Epithelial cell of prostate (primary cell): Measurements from ENCODE around the gene PLCL1.

Experiments
- DNase-seq: peaks from one replicate; pipeline ENCODE4 v3.0.0-alpha.2; 2011; ENCODE audit warnings: low read depth, low spot score
- H3K27ac ChIP-seq: fragments of 450-650 bp; 2 replicates; pipeline ENCODE4 v1.5.1; 2017; ENCODE audit warnings: mild to moderate bottlenecking

The PLCL1 gene

DNA sequence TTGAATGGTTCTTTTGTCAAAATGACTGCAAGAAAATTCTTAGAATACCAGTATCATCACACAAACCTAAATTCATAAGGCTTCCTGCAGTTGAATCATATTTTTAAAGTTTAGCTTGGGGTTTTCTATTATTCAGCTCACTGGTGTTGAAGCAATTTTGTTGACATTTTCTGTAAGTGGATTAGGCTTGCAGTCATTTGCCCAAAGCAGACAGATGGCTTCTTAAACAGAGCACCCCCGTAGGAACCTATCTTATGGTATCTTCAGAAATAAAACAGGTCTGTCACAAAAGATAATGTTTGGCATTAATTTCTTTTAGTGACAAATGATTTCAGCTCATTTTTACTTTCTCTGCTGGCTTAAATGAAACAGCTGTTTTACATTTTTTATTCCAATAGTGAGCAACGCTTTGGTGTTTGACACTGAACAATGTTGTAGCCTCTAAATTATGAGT is 331.1 kb downstream of the PLCL1 start:
- DNase-seq, result no peak
- H3K27ac ChIP-seq, result no peak overlapping the region

DNA sequence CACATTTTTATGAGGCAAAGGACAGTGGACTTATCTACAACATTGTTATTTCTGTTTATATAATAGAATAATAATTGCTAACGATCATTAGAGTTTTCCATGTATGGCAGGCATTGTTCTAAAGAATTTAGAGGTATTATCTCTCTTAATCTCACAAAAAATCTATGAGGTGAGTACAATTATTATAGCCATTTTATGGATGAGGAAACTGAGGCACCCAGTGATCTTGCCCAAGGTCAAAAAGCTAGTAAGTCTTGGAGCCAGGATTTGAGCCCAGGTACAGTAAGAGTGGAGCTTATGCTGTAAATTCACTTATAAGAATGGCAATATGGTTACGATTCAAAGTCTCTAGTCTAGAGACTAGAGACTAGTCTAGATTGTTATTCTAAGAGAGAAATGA is 331.7 kb downstream of the PLCL1 start:
- H3K27ac ChIP-seq, result no peak overlapping the region
- no peak for DNase-seq

DNA sequence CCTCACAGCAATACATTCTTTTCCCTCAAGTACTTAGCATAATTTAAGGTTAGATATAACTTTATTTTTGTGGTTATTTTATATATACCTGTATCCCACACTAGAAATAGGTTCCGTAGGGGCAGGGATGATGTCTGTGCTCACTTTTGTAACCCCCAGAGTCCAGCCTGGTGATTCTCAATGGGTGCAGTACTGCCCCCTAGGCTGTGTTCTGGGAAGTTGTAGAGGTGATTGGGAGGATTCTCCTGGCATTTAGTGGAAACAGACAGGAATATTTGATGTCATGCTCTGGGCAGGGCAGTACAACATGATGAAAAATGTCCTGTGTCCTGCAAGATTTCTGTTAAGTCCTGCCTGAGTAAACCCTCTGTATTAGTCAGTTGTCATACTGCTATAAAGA is 333.3 kb downstream of the PLCL1 start:
- no peak for DNase-seq
- H3K27ac ChIP-seq, result no peak overlapping the region

DNA sequence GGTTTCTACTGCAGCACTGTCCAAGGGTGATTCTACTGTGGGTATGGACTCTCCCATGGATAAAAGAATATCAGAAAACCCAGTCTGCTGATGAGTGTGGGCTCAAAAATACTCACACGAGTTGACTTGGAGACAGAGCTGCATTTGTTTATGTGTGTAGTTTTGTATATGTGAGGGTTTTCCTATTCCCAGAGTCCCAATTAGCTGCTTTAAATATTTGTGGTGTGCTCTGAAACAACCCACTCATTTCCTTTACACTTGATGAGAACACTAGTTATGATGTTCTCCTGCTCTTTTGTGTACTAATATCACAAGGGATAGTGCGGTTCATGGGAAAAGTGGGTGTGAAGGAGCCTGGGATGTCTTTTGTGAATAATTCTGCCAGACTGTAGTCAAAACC is 337.3 kb downstream of the PLCL1 start:
- H3K27ac ChIP-seq, result no peak overlapping the region
- DNase-seq, result no peak

DNA sequence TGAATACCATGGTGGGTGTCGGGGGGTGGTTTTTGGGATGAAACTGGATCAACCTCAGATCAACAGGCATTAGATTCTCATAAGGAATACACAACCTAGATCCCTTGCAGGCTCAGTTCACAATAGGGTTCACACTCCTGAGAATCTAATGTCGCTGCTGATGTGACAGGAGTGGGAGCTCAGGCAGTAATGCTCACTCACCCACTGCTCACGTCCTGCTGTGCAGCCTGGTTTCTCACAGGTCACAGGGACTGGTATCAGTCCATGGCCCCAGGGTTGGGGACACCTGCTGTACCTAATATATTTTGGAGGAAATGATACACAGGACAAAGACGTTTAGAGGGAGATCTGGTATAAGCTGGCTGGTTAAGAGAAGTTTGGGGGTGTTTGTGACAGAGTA is 338.8 kb downstream of the PLCL1 start:
- H3K27ac ChIP-seq, result no peak overlapping the region
- DNase-seq, result no peak

GRCh38 chr2:198143793-198144192 is 339.4 kb downstream of the PLCL1 start:
- DNase-seq, result no peak
- H3K27ac ChIP-seq, result no peak overlapping the region

DNA sequence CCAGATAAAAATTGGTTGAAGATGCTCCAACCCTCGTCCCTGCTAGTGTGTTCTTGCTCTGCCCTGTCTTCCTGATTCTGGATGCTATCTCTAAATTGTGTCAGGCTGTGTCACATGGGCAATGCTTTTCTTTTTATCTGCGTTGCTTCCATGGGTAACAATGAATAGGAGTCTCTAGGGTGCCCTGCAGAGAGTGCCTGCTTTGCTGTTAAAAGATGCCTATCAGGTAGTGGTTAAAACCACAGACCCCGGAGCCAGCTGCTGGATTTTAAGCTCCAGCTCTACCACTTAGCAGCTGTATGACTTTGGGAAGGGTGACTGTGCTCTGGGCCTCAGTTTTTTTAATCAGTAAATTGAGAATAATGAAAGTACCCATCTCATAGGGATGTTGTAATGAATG is 340.3 kb downstream of the PLCL1 start:
- H3K27ac ChIP-seq, result no peak overlapping the region
- no peak for DNase-seq

- no peak overlapping the region for H3K27ac ChIP-seq
- no peak for DNase-seq
These were observed 342.1 kb downstream of the PLCL1 start for GRCh38 chr2:198146346-198146940.

- no peak for DNase-seq
- H3K27ac ChIP-seq, result no peak overlapping the region
These were observed 352.9 kb downstream of the PLCL1 start for GRCh38 chr2:198157314-198157713.

DNA sequence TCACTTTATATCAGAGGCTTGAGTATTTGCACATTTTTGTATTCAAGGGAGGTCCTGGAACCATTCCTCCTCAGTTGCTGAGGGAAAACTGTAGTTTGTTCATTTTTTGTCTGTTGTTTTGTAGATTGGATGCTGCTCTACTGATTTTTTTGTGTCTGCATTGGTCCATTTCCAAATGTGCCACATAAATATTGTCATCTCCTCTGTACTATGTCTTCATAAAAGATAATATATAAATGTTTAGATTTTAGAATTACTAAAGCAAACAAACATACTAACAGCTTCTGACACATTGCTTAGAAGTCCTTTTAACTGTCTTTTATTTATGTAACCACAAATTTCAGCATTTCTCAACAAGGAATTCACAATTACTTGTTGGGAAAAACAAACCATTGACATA is 356.8 kb downstream of the PLCL1 start:
- H3K27ac ChIP-seq, result no peak overlapping the region

GRCh38 chr2:198162276-198162675 is 357.9 kb downstream of the PLCL1 start:
- no peak overlapping the region for H3K27ac ChIP-seq
- no peak for DNase-seq

More for the DNA sequence above, 356.8 kb downstream of the PLCL1 start:
- no peak for DNase-seq

DNA sequence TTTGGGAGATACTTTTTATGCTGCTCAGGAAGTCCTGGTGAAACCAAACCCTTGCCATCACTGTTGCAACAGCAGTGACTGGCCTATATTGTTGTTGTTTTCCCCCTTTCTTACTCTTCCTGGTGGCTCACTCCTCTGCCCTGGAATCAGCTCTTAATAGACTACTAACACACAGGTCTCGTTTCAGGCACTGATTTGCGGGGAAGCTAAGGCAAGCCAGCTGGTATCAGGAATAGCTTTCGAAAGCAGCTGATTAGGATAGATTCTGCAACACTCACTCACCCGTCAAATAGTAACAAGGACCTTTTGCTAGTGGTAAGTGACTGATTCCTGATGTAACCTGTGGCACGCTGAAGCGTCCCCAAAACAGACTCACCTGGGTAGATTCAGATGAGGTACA is 360.4 kb downstream of the PLCL1 start:
- no peak overlapping the region for H3K27ac ChIP-seq
- DNase-seq, result no peak

DNA sequence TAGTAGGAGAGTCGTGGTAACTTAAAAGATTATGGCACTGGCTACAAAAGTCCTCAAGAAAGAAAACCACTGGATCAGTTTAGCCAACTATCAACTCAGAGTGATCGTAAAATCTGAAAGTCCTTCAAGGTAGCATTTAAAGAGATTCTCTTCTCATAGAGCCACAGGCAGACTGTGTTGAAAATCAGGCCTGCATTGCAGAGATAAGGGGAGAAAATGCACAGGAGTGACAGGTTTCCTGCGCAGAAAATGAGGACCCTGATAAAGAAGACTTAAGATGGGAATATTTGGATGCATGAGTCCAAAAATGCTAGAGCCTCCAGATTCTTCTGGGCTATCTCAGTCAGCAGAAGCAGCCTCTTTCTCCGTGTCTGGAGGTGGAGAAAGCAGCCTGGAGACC is 360.9 kb downstream of the PLCL1 start:
- DNase-seq, result no peak
- H3K27ac ChIP-seq, result no peak overlapping the region

GRCh38 chr2:198167346-198167745 is 363.0 kb downstream of the PLCL1 start:
- H3K27ac ChIP-seq, result no peak overlapping the region
- DNase-seq, result no peak

DNA sequence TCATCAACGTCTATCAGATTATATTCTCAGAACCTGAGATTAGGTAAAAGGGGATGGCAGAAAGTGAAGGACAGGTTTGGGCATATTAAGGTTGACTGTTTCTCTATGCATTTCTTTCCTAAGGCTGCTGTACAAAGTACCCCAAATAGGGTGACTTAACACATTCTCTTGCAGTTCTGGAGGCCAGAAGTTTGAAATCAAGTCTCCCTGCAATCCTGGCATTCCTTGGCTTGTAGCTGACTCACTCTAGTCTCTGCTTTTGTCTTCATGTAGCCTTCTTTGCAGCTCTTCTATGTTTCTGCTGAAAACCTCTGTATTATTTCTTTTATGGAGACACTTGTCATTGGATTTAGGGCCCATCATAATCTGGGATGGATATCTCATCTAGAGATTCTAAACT is 364.3 kb downstream of the PLCL1 start:
- DNase-seq, result no peak
- H3K27ac ChIP-seq, result no peak overlapping the region

DNA sequence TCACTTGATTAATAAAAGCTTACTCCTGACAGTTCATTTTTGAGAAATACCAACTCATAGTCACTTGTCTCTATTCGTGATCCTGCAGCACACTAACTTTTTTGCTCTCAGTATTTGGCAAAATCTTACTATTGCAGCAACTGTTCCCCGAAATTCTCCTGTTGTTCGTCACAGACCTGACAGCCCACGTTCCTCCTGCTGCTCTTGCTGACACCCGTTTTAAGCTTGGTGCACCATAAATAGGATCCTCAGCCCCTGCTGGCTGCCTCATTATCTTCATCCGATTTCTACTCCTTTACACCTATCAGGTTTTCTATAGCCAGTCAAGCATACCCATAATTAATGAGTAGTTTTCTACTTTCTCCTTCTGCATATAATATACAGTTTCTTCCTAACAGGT is 368.8 kb downstream of the PLCL1 start:
- H3K27ac ChIP-seq, result no peak overlapping the region
- no peak for DNase-seq

DNA sequence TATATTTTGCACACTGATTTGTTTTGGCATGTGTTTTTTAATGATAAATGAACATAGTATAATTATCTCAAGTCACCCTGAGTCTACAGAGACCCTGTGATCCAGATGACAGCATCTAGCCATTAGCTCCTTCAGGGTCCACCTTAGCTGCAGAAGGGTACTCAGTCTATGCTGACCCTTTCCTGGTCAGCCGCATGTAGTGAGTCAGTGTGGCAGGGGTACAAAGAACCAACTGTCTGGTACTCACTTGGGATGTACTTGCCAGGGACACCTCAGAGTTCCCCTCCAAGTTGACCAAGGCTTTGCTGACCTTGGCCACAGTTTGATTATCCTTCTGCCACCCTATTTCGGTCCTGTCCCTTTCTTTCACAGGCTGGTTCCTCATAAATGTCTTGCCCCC is 369.5 kb downstream of the PLCL1 start:
- no peak overlapping the region for H3K27ac ChIP-seq
- DNase-seq, result no peak

DNA sequence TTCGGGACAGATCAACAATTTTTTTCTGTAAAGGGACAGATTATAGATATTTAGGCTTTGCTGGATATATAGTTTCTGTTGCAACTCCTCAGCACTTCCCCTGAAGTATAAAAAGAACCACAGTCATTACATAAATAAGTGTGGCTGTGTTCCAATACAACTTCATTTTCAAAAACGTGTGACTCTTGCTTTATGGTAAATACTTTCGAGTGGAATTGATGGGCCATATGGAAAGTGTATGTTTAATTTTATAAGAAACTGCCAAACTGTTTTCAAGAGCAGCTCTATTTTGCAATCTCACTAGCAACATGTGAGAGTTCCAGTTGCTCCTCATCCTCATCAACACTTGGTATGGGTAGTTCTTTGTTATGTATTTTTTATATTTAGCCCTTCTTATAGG is 370.9 kb downstream of the PLCL1 start:
- DNase-seq, result no peak

GRCh38 chr2:198177040-198177439 is 372.6 kb downstream of the PLCL1 start:
- no peak for DNase-seq
- H3K27ac ChIP-seq, result no peak overlapping the region

More for the DNA sequence above, 370.9 kb downstream of the PLCL1 start:
- H3K27ac ChIP-seq, result no peak overlapping the region

DNA sequence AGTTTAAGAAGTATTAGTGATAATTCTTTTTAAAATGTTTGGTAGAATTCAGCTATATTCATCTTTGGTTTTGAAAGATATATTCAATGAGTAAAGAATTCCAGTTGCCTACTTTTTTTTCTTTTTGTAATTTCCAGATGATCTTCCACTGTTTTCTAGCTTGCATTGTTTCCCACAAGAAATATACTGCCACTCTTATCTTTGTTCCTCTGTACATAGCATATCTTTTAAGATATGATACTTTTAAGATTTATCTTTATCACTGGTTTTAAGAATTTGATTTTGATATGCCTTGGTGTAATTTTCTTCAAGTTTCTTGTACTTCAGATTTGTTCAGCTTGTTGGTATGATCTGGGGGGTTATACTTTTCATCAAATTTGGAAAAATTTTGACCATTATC is 374.4 kb downstream of the PLCL1 start:
- DNase-seq, result no peak
- no peak overlapping the region for H3K27ac ChIP-seq

DNA sequence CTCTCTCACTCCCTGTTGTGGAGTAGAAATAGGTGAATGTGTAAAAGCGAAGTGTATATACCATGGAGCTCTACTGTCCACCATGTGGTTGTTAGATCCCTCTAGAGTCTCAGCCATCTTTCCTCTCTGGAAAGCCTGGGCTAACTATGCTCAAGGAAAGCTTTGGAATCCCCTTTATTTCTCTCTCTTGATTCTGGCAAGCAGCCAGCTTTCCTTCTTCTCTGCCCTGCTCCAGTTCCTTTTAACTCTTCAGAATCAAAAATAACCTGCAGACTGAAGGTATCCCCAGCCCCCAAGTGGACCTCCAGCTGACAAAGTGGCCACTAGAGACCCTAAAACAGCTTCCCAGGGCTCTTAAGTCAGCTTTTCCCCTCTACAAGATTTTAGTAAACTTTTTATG is 381.9 kb downstream of the PLCL1 start:
- no peak overlapping the region for H3K27ac ChIP-seq
- DNase-seq, result no peak

DNA sequence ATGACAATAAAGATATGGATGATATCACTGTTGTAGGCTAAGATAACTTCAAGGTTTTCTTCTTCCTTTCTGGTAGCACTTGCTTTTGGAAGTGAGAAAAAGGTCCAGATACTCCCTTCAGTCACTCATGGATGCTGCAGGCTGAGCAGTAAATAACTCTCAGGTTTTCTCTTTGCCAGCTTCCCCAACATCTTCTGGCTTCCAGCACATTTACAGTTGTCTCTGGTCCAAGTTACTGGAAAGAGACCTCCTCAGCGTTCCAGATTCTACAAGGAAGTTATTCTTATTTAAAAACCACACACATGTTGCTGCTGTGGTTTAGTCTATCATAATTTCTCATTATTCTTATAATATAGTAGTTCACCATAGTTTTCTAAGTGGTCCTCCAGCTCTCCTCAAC is 383.4 kb downstream of the PLCL1 start:
- H3K27ac ChIP-seq, result no peak overlapping the region
- DNase-seq, result no peak

GRCh38 chr2:198188982-198189381 is 384.6 kb downstream of the PLCL1 start:
- DNase-seq, result no peak
- no peak overlapping the region for H3K27ac ChIP-seq
